Stomach (tissue), 4 donors: ENCODE results near the gene XXYLT1.
A peak's percentile ranks its signal among the peaks of the same experiment; 100 is the strongest.

Experiments
- POLR2A ChIP-seq, 4 donors: fragments of 450-650 bp; IDR thresholded peaks; one replicate each; pipeline ENCODE4 v1.6.1; 2016; ENCODE audit warnings: antibody characterized with exemption in 4 of 4, control low read depth in 2 of 4, mild to moderate bottlenecking in 1 of 4, moderate library complexity in 1 of 4
- POLR2AphosphoS5 ChIP-seq, 3 donors: sonication (generic); formaldehyde crosslinking; IDR thresholded peaks; one replicate each; pipeline ENCODE4 v1.6.1; 2016; ENCODE audit warnings: antibody characterized with exemption in 3 of 3
- TF ChIP-seq, protein P1 (sequence below), 7 experiments: fragments of 450-650 bp in 4 of 7; fragments of 200-600 bp in 3 of 7; sonication (generic) in 3 of 7; IDR thresholded peaks; one replicate each; pipeline ENCODE4 v1.5.1; 2016 to 2019; ENCODE audit warnings: antibody characterized with exemption in 7 of 7, control low read depth in 2 of 7, mild to moderate bottlenecking in 1 of 7

DNA sequence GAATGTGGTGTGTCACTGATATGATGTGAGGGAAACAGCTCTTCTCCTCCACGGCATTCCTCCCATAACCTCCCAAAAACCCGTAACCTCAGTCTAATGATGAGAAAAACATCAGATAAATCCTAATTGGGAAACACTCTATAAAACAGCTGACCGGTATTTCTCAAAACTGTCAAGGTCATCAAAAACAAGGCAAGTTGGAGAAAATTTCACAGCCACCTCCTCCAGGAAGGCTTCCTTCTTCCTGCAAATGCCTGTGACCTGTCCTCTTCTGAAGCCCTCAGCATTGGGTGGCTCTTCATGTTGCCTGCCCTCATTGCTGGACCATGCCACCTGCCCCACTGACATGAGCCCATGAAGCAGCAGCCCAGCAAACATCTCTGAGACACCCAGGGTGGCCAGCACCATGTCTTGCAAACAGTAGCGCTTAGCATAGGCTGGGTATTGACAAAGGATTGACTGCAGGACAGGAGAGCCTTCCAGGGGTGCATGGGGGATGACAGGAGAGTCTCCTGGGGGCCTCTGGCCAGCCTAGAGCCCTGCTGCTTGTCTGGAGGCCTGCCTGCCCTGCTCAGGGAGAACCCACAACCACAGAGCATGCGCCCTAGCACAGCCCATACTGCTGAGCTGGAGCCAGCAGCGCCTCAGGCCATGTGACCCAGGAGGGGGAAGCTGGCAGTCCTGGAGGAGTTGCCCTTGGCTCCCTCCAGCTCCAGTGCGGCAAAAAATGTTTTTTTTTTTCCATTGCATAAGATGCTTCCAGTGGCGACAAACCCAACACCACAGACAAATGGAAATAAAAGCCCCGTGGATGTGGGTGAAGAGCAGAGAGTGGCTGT lies 49.7 kb downstream of the XXYLT1 start:
- TF ChIP-seq POLR2A (IDR thresholded peaks at IDR 0.05), result no peak
- TF ChIP-seq, protein P1, sequence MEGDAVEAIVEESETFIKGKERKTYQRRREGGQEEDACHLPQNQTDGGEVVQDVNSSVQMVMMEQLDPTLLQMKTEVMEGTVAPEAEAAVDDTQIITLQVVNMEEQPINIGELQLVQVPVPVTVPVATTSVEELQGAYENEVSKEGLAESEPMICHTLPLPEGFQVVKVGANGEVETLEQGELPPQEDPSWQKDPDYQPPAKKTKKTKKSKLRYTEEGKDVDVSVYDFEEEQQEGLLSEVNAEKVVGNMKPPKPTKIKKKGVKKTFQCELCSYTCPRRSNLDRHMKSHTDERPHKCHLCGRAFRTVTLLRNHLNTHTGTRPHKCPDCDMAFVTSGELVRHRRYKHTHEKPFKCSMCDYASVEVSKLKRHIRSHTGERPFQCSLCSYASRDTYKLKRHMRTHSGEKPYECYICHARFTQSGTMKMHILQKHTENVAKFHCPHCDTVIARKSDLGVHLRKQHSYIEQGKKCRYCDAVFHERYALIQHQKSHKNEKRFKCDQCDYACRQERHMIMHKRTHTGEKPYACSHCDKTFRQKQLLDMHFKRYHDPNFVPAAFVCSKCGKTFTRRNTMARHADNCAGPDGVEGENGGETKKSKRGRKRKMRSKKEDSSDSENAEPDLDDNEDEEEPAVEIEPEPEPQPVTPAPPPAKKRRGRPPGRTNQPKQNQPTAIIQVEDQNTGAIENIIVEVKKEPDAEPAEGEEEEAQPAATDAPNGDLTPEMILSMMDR (IDR thresholded peaks at IDR 0.05), result no peak
- TF ChIP-seq POLR2AphosphoS5 (IDR thresholded peaks at IDR 0.05), result peak in 1 of 3 donors; percentile 20
